Omental fat pad (tissue), 4 donors: ENCODE results near the gene STK36. TPM values are rescaled to one million over a fixed set of nuclear protein-coding genes. Genes with fewer than 3 reads are reported as not detected.

Experiments
- ATAC-seq: fragments of 150-250 bp; one replicate; pipeline ENCODE4 v1.9.1; 2016; ENCODE audit warnings: mild to moderate bottlenecking, moderate library complexity; ENCODE audit not compliant: low FRiP score
- DNase-seq: peaks from one replicate; pipeline ENCODE4 v3.0.0-alpha.2; 2019; ENCODE audit warnings: low spot score
- total RNA-seq, 4 donors: library from RNA; depleted of rRNA; stranded (reverse); fragments of >200 nt; gene quantifications; one replicate each; pipeline ENCODE4 v1.1.0, GENCODE V29; 2016
- TF ChIP-seq, protein P1 (sequence below), 3 donors: fragments of 450-650 bp; IDR thresholded peaks; one replicate each; pipeline ENCODE4 v1.5.1; 2016 to 2017; ENCODE audit warnings: antibody characterized with exemption in 3 of 3, mild to moderate bottlenecking in 3 of 3, moderate library complexity in 2 of 3

Gene STK36, protein sequence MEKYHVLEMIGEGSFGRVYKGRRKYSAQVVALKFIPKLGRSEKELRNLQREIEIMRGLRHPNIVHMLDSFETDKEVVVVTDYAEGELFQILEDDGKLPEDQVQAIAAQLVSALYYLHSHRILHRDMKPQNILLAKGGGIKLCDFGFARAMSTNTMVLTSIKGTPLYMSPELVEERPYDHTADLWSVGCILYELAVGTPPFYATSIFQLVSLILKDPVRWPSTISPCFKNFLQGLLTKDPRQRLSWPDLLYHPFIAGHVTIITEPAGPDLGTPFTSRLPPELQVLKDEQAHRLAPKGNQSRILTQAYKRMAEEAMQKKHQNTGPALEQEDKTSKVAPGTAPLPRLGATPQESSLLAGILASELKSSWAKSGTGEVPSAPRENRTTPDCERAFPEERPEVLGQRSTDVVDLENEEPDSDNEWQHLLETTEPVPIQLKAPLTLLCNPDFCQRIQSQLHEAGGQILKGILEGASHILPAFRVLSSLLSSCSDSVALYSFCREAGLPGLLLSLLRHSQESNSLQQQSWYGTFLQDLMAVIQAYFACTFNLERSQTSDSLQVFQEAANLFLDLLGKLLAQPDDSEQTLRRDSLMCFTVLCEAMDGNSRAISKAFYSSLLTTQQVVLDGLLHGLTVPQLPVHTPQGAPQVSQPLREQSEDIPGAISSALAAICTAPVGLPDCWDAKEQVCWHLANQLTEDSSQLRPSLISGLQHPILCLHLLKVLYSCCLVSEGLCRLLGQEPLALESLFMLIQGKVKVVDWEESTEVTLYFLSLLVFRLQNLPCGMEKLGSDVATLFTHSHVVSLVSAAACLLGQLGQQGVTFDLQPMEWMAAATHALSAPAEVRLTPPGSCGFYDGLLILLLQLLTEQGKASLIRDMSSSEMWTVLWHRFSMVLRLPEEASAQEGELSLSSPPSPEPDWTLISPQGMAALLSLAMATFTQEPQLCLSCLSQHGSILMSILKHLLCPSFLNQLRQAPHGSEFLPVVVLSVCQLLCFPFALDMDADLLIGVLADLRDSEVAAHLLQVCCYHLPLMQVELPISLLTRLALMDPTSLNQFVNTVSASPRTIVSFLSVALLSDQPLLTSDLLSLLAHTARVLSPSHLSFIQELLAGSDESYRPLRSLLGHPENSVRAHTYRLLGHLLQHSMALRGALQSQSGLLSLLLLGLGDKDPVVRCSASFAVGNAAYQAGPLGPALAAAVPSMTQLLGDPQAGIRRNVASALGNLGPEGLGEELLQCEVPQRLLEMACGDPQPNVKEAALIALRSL (N-terminal part only)
- 10 to 100 TPM; 15.6 to 45.7 (median 23.1) TPM for total RNA-seq

GRCh38 chr2:218671654-218672566 lies at the start of gene STK36, which contains the start of gene RNF25:
TSS of gene STK36 (plus strand) at chr2:218672086. CDS start at chr2:218672830, 744 bp downstream.
TSS of gene RNF25 (minus strand) at chr2:218672002. CDS start at chr2:218671970, 32 bp downstream.
- TF ChIP-seq, protein P1, sequence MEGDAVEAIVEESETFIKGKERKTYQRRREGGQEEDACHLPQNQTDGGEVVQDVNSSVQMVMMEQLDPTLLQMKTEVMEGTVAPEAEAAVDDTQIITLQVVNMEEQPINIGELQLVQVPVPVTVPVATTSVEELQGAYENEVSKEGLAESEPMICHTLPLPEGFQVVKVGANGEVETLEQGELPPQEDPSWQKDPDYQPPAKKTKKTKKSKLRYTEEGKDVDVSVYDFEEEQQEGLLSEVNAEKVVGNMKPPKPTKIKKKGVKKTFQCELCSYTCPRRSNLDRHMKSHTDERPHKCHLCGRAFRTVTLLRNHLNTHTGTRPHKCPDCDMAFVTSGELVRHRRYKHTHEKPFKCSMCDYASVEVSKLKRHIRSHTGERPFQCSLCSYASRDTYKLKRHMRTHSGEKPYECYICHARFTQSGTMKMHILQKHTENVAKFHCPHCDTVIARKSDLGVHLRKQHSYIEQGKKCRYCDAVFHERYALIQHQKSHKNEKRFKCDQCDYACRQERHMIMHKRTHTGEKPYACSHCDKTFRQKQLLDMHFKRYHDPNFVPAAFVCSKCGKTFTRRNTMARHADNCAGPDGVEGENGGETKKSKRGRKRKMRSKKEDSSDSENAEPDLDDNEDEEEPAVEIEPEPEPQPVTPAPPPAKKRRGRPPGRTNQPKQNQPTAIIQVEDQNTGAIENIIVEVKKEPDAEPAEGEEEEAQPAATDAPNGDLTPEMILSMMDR (IDR thresholded peaks at IDR 0.05): no peak
- peak; percentile 52 for DNase-seq
- peak; percentile 96 for ATAC-seq

DNA sequence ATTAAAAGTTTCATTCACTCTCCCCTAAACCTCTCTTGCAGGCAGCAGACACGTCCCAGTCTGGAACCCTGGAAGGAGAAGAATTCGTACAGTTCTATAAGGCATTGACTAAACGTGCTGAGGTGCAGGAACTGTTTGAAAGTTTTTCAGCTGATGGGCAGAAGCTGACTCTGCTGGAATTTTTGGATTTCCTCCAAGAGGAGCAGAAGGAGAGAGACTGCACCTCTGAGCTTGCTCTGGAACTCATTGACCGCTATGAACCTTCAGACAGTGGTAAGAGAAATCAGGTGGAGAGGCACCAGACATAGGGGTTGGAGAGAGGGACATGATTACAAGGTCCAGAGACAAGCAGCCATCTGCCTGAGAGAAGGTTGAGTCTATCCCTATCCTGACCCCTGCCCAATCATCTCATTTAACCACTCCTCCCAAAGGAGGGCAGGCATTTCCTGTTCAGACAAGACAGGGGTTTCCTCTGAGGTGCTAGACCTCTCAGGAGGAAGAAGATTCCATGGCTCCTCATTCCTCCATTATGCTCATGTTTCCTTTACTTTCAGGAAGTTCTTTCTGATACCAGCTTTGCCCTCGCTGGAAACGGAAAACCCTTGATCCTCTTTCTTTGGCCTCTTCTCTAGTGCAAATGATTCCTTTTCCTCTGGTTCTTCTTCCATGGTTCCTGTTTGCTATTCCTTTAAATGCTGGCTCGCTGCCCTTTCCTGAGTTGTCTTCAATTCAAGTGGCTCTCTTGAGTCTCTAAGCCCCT lies 49.1 kb upstream of the STK36 start:
- TF ChIP-seq, protein P1 (IDR thresholded peaks at IDR 0.05): no peak
- no peak for DNase-seq
- no peak for ATAC-seq

- DNase-seq (no peak), ATAC-seq (no peak)
- TF ChIP-seq, protein P1 (IDR thresholded peaks at IDR 0.05): no peak
These were observed 48.5 kb upstream of the STK36 start for GRCh38 chr2:218623366-218623705.

GRCh38 chr2:218626369-218626768 lies 45.5 kb upstream of the STK36 start:
- DNase-seq (no peak), ATAC-seq (no peak)
- TF ChIP-seq, protein P1 (IDR thresholded peaks at IDR 0.05): no peak

GRCh38 chr2:218627939-218628338 lies 43.9 kb upstream of the STK36 start:
- TF ChIP-seq, protein P1 (IDR thresholded peaks at IDR 0.05): no peak
- DNase-seq: no peak
- no peak for ATAC-seq
